ENCODE data around the gene SMC1A.
"Not testable (repeated sequence)": the region's sequence is repeated elsewhere in the genome, so short reads cannot be mapped to it uniquely, and the experiment has no call there.

Gene SMC1A

DNA sequence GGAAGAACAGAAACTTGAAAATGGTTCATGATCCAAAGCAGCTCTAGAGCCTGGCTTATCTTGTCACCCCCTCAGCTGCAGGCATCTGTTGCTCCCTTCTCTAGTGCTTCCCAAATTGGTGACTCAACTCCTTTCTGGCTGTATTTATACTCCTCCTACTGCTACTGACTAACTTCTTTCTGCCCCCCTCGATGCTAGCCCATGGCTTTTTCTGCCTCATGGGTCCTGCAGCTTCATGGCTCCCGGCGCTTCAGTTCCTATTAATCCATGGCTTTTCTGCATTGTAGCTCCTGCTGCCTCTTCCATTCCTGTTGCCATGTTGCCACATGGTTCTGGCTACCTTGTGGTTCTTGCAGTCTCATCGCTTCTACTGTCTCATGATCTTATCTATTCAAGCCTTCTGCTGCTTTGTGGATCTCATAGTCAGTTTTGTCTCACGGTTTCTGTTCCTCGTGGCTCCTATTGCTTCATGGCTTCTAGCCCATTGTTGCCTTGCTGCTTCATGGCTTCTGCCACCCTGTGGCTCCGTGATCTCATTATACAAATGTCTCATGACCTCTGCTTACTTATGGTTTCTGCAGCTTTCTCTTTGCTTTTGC lies 48.1 kb downstream of the SMC1A start:
- Histone ChIP-seq H3K27me3 (ENCODE audit: insufficient read depth, low read length, poor library complexity, severe bottlenecking) (no peaks in the 10 kb centered on the region), H3K4me3 (ENCODE audit: low read length, poor library complexity, severe bottlenecking) (no peak overlapping the region), H3K79me2 (ENCODE audit: insufficient read depth, low read length) (no peaks in the 10 kb centered on the region), H4K20me1 (ENCODE audit: insufficient read depth, low read length, poor library complexity, severe bottlenecking) (no peaks in the 10 kb centered on the region), H3K9ac (ENCODE audit: low read depth, low read length, poor library complexity, severe bottlenecking) (no peak overlapping the region), H3K4me1 (ENCODE audit: insufficient read depth, low read length, poor library complexity, severe bottlenecking) (no peaks in the 10 kb centered on the region), H3K36me3 (ENCODE audit: insufficient read depth, low read length) (peaks cover 15% of the 10 kb centered on the region; the same call in 1 of the 2 replicates), H2AFZ (ENCODE audit: low read length) (no peak overlapping the region), H3K4me2 (ENCODE audit: low read depth, low read length, poor library complexity, severe bottlenecking) (no peak overlapping the region), H3K9me2 (replicated peaks; ENCODE audit: low read depth, low read length) (no peaks in the 10 kb centered on the region), H3K9me3 (ENCODE audit: insufficient read depth, low read depth, low read length) (no peaks in the 10 kb centered on the region), H3F3A (ENCODE audit: low read depth) (no peaks in the 10 kb centered on the region)
- TF ChIP-seq EZH2phosphoT487 (IDR thresholded peaks at IDR 0.05; ENCODE audit: borderline replicate concordance), result no peak
- TF ChIP-seq, protein P1, sequence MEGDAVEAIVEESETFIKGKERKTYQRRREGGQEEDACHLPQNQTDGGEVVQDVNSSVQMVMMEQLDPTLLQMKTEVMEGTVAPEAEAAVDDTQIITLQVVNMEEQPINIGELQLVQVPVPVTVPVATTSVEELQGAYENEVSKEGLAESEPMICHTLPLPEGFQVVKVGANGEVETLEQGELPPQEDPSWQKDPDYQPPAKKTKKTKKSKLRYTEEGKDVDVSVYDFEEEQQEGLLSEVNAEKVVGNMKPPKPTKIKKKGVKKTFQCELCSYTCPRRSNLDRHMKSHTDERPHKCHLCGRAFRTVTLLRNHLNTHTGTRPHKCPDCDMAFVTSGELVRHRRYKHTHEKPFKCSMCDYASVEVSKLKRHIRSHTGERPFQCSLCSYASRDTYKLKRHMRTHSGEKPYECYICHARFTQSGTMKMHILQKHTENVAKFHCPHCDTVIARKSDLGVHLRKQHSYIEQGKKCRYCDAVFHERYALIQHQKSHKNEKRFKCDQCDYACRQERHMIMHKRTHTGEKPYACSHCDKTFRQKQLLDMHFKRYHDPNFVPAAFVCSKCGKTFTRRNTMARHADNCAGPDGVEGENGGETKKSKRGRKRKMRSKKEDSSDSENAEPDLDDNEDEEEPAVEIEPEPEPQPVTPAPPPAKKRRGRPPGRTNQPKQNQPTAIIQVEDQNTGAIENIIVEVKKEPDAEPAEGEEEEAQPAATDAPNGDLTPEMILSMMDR (conservative IDR thresholded peaks at IDR 0.05; ENCODE audit: low read length), result no peak

DNA sequence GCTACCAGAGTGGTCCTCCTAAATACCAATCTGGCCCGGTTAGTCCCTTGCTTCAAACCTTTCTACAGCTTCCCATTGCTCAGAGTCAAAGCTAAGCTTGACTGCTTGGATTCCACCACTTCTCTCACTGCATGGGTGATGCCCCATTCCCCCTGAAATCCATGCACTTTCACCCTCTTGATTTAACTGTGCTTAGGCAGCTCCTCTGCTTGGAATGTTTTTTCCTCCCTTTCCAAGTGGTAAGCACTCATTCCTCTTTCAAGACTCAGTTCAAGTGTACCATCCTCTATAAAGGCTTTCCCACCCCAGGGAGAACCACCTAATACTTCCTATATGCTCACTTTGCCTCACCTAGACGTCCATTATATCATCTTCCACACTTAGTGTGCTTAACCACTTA lies 49.1 kb downstream of the SMC1A start:
- Histone ChIP-seq H2AFZ (ENCODE audit: low read length) (no peak overlapping the region), H3K27me3 (ENCODE audit: insufficient read depth, low read length, poor library complexity, severe bottlenecking) (no peaks in the 10 kb centered on the region), H4K20me1 (ENCODE audit: insufficient read depth, low read length, poor library complexity, severe bottlenecking) (no peaks in the 10 kb centered on the region), H3K4me3 (ENCODE audit: low read length, poor library complexity, severe bottlenecking) (no peak overlapping the region), H3K79me2 (ENCODE audit: insufficient read depth, low read length) (no peaks in the 10 kb centered on the region), H3K4me1 (ENCODE audit: insufficient read depth, low read length, poor library complexity, severe bottlenecking) (no peaks in the 10 kb centered on the region), H3K9ac (ENCODE audit: low read depth, low read length, poor library complexity, severe bottlenecking) (no peak overlapping the region), H3K36me3 (ENCODE audit: insufficient read depth, low read length) (peaks cover 5% of the 10 kb centered on the region; the same call in 1 of the 2 replicates), H3K9me2 (replicated peaks; ENCODE audit: low read depth, low read length) (no peaks in the 10 kb centered on the region), H3K4me2 (ENCODE audit: low read depth, low read length, poor library complexity, severe bottlenecking) (no peak overlapping the region), H3K9me3 (ENCODE audit: insufficient read depth, low read depth, low read length) (no peaks in the 10 kb centered on the region), H3F3A (ENCODE audit: low read depth) (no peaks in the 10 kb centered on the region)
- no peak for TF ChIP-seq EZH2phosphoT487 (IDR thresholded peaks at IDR 0.05; ENCODE audit: borderline replicate concordance)
- TF ChIP-seq, protein P1 (conservative IDR thresholded peaks at IDR 0.05; ENCODE audit: low read length), result no peak

DNA sequence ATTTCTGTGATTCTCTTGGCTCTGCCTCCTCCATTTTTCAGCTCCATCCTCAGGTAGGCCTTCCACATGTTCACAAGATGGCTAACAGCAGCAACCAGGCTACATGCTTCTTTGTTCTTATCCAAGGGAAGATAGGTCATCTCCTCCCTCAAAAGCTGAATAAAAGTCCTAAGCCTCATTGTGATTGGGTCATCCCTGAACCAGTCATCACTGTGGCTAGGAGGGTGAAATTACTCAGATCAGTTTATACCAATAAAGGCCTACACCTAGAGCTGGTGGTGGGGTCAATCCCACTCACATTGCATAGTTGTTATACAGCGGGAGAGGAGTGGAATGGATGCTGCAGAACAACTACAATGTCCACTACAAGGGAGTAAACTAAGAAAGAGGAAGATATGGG lies 56.0 kb downstream of the SMC1A start:
- H3K79me2 ChIP-seq (ENCODE audit: insufficient read depth, low read length); H2AFZ ChIP-seq (ENCODE audit: low read length); H3K9ac ChIP-seq (ENCODE audit: low read depth, low read length, poor library complexity, severe bottlenecking); H3K36me3 ChIP-seq (ENCODE audit: insufficient read depth, low read length); H3F3A ChIP-seq (ENCODE audit: low read depth); H3K9me2 ChIP-seq (replicated peaks; ENCODE audit: low read depth, low read length); H4K20me1 ChIP-seq (ENCODE audit: insufficient read depth, low read length, poor library complexity, severe bottlenecking); H3K4me2 ChIP-seq (ENCODE audit: low read depth, low read length, poor library complexity, severe bottlenecking); H3K4me3 ChIP-seq (ENCODE audit: low read length, poor library complexity, severe bottlenecking); H3K9me3 ChIP-seq (ENCODE audit: insufficient read depth, low read depth, low read length); H3K27me3 ChIP-seq (ENCODE audit: insufficient read depth, low read length, poor library complexity, severe bottlenecking): not testable (repeated sequence)
- peaks cover 17% of the 10 kb centered on the region for H3K4me1 ChIP-seq (ENCODE audit: insufficient read depth, low read length, poor library complexity, severe bottlenecking)

DNA sequence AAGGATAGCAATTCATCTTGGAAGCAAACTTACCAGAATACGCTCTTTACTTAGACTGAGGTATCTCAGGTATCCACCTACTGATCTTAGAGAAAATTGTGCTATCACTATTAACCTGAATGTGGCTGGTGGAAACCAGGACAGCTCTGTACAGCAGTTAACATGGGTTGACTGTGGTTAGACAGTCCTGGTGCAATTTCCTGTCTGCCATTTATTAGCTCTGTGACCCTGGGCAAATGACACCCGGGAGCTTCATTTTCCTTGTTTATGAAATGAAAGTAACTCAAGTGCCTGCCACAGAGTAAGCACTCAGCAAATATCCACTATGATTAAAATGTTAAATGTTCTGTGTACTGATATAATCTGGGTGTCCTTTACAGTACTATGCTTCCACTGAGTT lies 60.0 kb downstream of the SMC1A start:
- Histone ChIP-seq H3K9me2 (replicated peaks; ENCODE audit: low read depth, low read length) (no peaks in the 10 kb centered on the region), H3F3A (ENCODE audit: low read depth) (no peaks in the 10 kb centered on the region), H3K27me3 (ENCODE audit: insufficient read depth, low read length, poor library complexity, severe bottlenecking) (no peaks in the 10 kb centered on the region), H4K20me1 (ENCODE audit: insufficient read depth, low read length, poor library complexity, severe bottlenecking) (no peaks in the 10 kb centered on the region), H2AFZ (ENCODE audit: low read length) (peak overlapping the region; percentile 80; the same call in 1 of the 2 replicates), H3K9me3 (ENCODE audit: insufficient read depth, low read depth, low read length) (no peaks in the 10 kb centered on the region), H3K4me1 (ENCODE audit: insufficient read depth, low read length, poor library complexity, severe bottlenecking) (peaks cover 20% of the 10 kb centered on the region), H3K4me2 (ENCODE audit: low read depth, low read length, poor library complexity, severe bottlenecking) (peak overlapping the region; percentile 79), H3K79me2 (ENCODE audit: insufficient read depth, low read length) (no peaks in the 10 kb centered on the region), H3K9ac (ENCODE audit: low read depth, low read length, poor library complexity, severe bottlenecking) (peak overlapping the region; percentile 56), H3K36me3 (ENCODE audit: insufficient read depth, low read length) (no peaks in the 10 kb centered on the region), H3K4me3 (ENCODE audit: low read length, poor library complexity, severe bottlenecking) (peak overlapping the region; percentile 66)
- TF ChIP-seq, protein P1 (conservative IDR thresholded peaks at IDR 0.05; ENCODE audit: low read length), result no peak
- TF ChIP-seq EZH2phosphoT487 (IDR thresholded peaks at IDR 0.05; ENCODE audit: borderline replicate concordance), result no peak

Measured in Loucy (cell line).